ENCODE measurements around the gene ALDH3B2. TPM values are rescaled to one million over a fixed set of nuclear protein-coding genes. Genes with fewer than 3 reads are reported as not detected.

The ALDH3B2 gene
- total and polyA plus RNA-seq, 2 of the 8 experiments (the other 6 are each of a cell fraction or from before 2014, with no cell fraction given), result not detected

DNA sequence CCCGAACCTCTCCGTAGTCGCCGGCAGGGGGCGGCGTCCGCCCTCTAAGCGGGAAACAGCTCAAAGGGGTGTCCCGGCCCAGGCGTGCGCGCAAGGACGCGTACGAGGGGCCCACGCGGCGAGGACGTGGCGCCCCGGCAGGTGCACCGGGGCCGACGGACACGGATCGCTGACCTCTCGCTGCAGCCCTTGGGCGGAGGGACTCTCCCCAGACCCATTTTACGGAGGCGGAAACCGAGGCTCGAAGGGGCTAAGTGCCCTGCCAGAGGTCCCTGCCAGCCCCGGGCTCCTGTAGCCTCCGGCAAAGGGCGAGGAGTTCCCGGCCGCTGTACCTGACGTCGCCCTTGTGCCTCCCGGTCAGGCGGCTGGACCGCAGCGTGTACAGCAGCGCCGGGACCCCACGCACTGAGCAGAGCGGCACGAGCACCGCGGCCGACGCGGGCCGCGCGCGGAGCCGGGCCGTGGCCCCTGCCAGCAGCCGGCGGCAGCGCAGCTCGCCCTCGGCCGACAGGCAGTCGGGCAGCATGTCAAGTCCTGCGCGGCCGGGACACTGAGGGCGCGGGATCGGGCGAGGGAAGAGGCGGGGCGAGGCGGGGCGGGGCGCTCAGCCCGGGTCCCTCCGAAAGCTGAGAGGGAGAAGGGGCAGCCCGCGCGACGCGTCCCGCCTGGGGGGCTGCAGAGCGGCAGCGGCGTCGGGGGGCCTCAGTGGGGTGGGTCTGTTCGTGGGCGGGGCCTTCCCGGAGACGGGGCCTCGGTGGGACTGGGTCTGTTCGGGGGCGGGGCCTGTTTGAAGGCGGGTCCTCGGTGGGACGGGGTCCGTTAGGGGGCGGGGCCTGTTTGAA lies 44.8 kb downstream of the ALDH3B2 start, which contains the start of gene NUDT8:
TSS of gene NUDT8 (minus strand) at position 552 of the 842 bp plus-strand sequence. CDS start at position 526, 26 bp downstream.
- Histone ChIP-seq H3K4me1 (replicated peaks in 1 of 4; ENCODE audit: control insufficient read depth in 3 of 4, insufficient read depth in 4 of 4, low read length in 3 of 4) (peaks cover 0 to 25% (median 18%) of the 10 kb centered on the region in 4 experiments; a peak in 6 of 7 replicates), H2BK12ac (ENCODE audit: low read depth, low read length) (peak within 1 kb of the TSS; percentile 18; the same call in 1 of the 2 replicates), H3K4me2 (ENCODE audit: insufficient read depth in 1 of 2, low read depth in 2 of 2, low read length in 2 of 2) (peak within 1 kb of the TSS; percentile 37 to 92), H4K20me1 (replicated peaks in 1 of 2; ENCODE audit: control insufficient read depth in 1 of 2, insufficient read depth in 2 of 2, low read length in 2 of 2) (no peaks in the 10 kb centered on the region), H4K5ac (ENCODE audit: insufficient read length, low read depth, low read length) (peak within 1 kb of the TSS; percentile 74), H3K36me3 (ENCODE audit: control insufficient read depth in 2 of 4, insufficient read depth in 4 of 4, low read length in 3 of 4) (peaks cover 0 to 7% (median 0%) of the 10 kb centered on the region in 4 experiments; a peak in 1 of 8 replicates), H2BK5ac (ENCODE audit: low read depth, low read length) (peak within 1 kb of the TSS; percentile 40; the same call in 1 of the 2 replicates), H3K56ac (replicated peaks; ENCODE audit: insufficient read length, low read depth, low read length) (peak within 1 kb of the TSS; percentile 39), H3K14ac (ENCODE audit: insufficient read length) (no peak within 1 kb of the TSS), H2BK20ac (ENCODE audit: low read length) (no peak within 1 kb of the TSS), H3K79me2 (ENCODE audit: control insufficient read depth in 1 of 2, insufficient read depth in 2 of 2, low read length in 2 of 2) (no peaks in the 10 kb centered on the region), H4K91ac (replicated peaks; ENCODE audit: insufficient read length, low read length) (peak within 1 kb of the TSS; percentile 91), H3K9ac (replicated peaks in 1 of 4; ENCODE audit: extremely low read depth in 1 of 4, low read depth in 3 of 4, low read length in 3 of 4) (peak within 1 kb of the TSS; percentile 41 to 94 (median 68); a peak in 6 of 7 replicates), H4K8ac (ENCODE audit: extremely low read depth, insufficient read depth, low read length) (peak within 1 kb of the TSS; percentile 66), H2BK15ac (ENCODE audit: low read length) (no peak within 1 kb of the TSS), H3K27ac (ENCODE audit: low read depth, low read length) (peak within 1 kb of the TSS; percentile 52; the same call in 1 of the 2 replicates), H3K9me3 (ENCODE audit: insufficient read depth in 2 of 2, low read depth in 1 of 2, low read length in 1 of 2) (no peaks in the 10 kb centered on the region), H2AK5ac (ENCODE audit: low read depth, low read length) (peak within 1 kb of the TSS; percentile 4; the same call in 1 of the 2 replicates), H3K79me1 (ENCODE audit: low read depth, low read length) (no peaks in the 10 kb centered on the region), H3K23me2 (ENCODE audit: low read depth, low read length) (peaks cover 2% of the 10 kb centered on the region; the same call in 1 of the 2 replicates), H2AFZ (ENCODE audit: low read length) (no peak within 1 kb of the TSS), H3K4ac (replicated peaks; ENCODE audit: insufficient read length, low read depth, low read length) (peak within 1 kb of the TSS; percentile 73), H3K4me3 (ENCODE audit: extremely low read depth in 1 of 4, insufficient read depth in 2 of 4, low read depth in 3 of 4, low read length in 4 of 4) (peak within 1 kb of the TSS; percentile 51 to 84 (median 78)), H2BK120ac (replicated peaks; ENCODE audit: low read depth, low read length) (no peak within 1 kb of the TSS), H3K18ac (ENCODE audit: extremely low read depth, low read length) (peak within 1 kb of the TSS; percentile 83), H3K23ac (ENCODE audit: insufficient read length) (no peak within 1 kb of the TSS), H3K27me3 (replicated peaks in 1 of 4; ENCODE audit: control insufficient read depth in 3 of 4, extremely low read depth in 1 of 4, insufficient read depth in 3 of 4, low read length in 3 of 4) (no peaks in the 10 kb centered on the region; a peak in 1 of 7 replicates)
- POLR2A ChIA-PET (ENCODE audit: partially characterized antibody), result interaction anchor here (0.7 to 11.7 kb wide), 16 partner anchors 9 to 315 kb away, joined by 3 to 194 read pairs (median 3); partner anchors contain the start of genes GSTP1 and TBX10
- DNase-seq (ENCODE audit: low read depth in 1 of 2, low spot score in 2 of 2), result peak in 1 of 2 experiments; percentile 97
- FAIRE-seq, result no peak
- CTCF ChIA-PET (ENCODE audit: partially characterized antibody), result interaction anchor here (0.5 to 10.1 kb wide), 25 partner anchors 9 to 636 kb away, joined by 3 to 117 read pairs (median 4); partner anchors contain the start of genes ACY3, CABP2 and TBX10
- 3% methylated on average over 59 of the region's 102 CpGs; no CpG with 5 or more reads in 1 of the 2 experiments for whole genome bisulfite sequencing, 2 experiments (ENCODE audit: extremely low coverage in 1 of 2, insufficient coverage in 1 of 2, insufficient read length in 1 of 2, insufficient replicate concordance in 2 of 2, low coverage in 1 of 2, low lambda C conversion rate in 2 of 2, missing lambda C conversion rate in 1 of 2)
- TF ChIP-seq KDM1A (IDR thresholded peaks at IDR 0.05; ENCODE audit: borderline replicate concordance, low read length) (peak; percentile 96), E2F6 (IDR thresholded peaks at IDR 0.05) (peak; percentile 88), MAX (IDR thresholded peaks at IDR 0.05) (peak; percentile 80), POLR2AphosphoS5 (IDR thresholded peaks at IDR 0.05; ENCODE audit: low read depth, low read length) (peak; percentile 76), TEAD4 (IDR thresholded peaks at IDR 0.05; ENCODE audit: low read depth, low read length) (0 out of 2 replicates have a peak, but pooled peaks have one; percentile 5), CTCF (IDR thresholded peaks at IDR 0.05; ENCODE audit: control extremely low read depth in 1 of 3, insufficient read depth in 1 of 3, low read depth in 1 of 3, low read length in 3 of 3) (peak in 1 of 3 experiments; percentile 82; a peak in 2 of 4 replicates), POLR2A (IDR thresholded peaks at IDR 0.05; ENCODE audit: control extremely low read depth in 1 of 2, low read depth in 2 of 2, low read length in 2 of 2) (peak in 1 of 2 experiments; percentile 66; a peak in 2 of 3 replicates)

All from H1 (cell line).